HG03108 (cell line): Measurements from ENCODE around the gene NGEF.
"Not testable (repeated sequence)": the region's sequence is repeated elsewhere in the genome, so short reads cannot be mapped to it uniquely, and the experiment has no call there.

Experiments used
- ATAC-seq: cut with Tn5 transposase; IDR thresholded peaks from one replicate; pipeline ENCODE4 v1.9.1; 2021; ENCODE audit warnings: moderate library complexity; ENCODE audit not compliant: unreplicated experiment

The NGEF gene

DNA sequence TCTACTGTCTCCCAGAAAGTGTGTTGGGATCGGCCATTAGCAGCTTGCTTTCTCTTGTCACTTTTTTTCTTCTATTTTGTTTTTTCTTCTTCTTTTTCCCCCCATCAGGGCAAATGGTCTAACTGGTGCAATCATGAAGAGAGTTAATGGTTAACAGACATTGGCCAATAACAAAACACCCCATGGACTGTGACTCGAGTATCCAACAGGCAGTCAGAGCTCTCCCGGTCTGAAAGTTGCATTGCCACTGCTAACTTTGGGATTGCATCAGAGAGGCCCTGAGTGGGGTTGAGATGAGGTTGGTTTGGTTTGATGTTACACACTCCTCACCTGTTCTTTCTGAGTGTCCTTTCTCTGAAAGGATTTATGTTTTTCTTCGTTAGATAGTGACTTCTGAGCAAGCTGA, 155.9 kb downstream of the NGEF start:
- ATAC-seq: no peak

DNA sequence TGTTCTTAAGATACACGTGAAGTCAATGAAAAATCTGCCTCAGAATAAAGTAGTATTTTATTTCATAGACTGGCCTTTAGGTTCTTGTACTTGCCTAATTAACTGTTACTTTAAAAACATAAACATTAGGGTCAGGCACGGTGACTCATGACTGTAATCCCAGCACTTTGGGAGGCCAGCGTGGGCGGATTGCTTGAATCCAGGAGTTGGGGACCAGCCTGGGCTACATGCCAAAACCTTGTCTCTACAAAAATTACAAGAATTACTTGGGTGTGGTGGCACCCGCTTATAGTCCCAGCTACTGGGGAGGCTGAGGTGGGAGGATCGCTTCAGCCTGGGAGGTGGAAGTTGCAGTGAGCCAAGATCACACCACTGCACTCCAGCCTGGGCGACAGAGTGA, 159.0 kb downstream of the NGEF start:
- no peak for ATAC-seq

DNA sequence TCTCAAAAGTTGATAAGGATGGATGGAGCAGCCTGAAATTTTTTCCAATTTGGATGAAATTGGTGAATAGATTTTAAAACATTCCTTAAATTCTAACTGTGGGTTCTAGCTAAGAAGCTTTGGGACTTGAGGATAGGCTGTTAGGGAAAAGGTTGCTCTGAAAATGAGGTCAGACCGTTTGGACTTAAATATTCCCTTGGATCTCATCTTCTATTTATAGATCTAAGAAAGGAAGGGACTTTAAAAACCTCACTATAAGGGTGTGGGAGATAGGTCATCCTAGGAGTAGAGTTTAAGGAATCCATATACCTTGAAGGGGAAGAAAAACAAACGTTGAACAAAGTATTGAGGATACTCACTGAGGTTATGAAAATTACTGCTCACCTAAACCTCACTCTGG, 160.4 kb downstream of the NGEF start:
- no peak for ATAC-seq

- not testable (repeated sequence) for ATAC-seq
Observed at GRCh38 chr2:232852081-232852480, 161.0 kb downstream of the NGEF start.

GRCh38 chr2:232850039-232850438, 163.0 kb downstream of the NGEF start:
- ATAC-seq: no peak

DNA sequence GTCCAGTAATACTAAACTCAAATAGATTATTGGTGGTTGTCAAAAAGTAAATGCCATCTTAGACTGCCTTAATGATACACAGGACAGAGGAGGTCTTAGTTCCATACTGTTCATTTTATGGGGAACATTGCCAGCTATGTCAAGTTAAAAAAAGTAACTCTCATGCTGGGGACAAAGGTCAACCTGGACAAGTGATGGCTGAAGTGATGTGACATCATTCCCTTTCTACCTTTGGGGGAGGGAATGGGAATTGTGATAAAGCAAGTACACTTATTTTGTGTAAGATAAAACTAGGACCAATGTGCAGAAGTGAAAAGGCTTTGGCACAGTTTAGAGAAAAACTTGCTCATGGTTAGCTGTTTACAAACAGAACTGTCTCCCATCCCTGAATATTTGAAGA, 167.0 kb downstream of the NGEF start:
- no peak for ATAC-seq

GRCh38 chr2:232843834-232844233, 169.2 kb downstream of the NGEF start:
- ATAC-seq: no peak

DNA sequence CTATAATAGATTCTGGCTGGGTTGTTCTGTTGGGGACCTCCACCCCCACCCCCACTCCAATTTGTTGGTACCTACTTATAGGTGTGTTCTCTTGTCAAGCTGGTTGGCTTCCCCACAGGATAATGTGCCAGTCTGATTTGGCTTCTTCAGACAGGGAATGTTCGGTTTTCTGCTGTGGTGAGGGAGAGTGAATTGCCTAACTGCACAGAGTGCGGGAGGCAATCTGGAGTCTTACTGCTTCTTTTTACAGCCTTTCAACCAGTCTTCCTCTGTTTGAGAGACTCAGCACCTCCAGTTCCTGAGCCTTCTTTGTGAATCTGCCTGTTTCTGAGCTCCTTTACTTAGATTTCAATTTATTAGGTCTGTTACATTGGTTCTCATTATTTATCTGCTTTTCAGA, 170.4 kb downstream of the NGEF start:
- no peak for ATAC-seq

- ATAC-seq: no peak
Observed at GRCh38 chr2:232839411-232840079, 173.5 kb downstream of the NGEF start.

GRCh38 chr2:232838406-232838874, 174.6 kb downstream of the NGEF start:
- peak; percentile 89 for ATAC-seq

DNA sequence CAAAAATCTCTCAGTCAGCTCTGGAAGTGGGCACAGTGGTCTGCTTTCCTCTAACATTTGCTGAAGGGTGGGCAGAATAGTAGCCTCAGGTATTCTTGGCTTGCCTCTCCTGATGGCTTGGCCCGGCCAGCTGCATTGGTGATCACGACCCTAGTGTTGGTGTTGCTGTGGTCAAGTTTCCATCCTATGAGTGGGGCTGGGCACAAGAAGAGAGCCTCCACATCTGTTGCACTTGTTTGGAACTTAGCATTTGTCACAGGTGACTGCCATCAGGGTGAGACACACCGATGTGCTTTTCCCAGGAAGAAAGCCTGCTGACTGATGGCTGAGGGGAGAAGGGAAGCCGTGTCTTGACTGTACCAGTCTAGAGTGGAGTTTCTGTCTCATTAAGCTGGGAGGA, 176.1 kb downstream of the NGEF start:
- no peak for ATAC-seq

DNA sequence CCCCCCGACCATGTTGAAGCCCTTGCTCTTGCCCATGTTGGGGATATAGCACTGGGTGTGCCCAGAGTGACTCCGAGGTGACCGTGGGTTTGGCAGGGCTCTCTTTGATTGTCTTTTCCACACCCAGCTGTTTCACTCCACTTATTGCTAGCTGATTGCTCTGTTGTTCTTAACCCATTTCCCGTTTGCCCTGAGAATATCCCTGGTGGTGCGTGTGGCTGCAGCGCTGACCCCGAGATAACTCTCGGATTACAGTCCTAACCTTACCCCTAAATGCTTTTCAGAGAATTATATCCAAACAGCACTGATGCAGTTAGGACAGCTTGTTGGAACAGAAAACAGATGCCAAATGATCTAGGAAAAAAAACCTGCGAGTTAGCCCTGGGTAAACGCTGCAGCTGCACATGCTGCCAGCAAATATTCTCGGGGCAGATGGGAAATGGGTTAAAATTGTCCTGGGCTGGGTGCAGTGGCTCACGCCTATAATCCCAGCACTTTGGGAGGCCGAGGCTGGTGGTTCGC, 177.3 kb downstream of the NGEF start:
- no peak for ATAC-seq

DNA sequence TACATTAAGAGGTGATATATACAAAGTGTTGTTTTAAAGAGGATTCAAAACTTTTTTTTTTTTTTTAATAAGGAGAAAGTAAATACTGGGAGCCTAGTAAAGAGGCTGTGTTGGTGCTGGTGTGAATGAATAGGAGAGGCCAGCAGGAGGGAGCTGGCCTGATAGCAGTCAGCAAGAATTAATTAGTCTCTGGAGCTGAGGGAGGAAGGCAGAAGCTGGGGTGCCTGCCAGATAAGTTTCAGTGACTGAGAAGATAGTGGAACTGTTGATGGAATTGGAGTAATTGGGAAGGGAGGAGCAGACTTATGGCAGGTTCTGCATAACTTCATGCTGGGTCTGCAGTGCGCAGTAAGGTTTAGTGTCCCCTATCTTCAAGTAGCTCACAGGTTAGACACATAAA, 179.2 kb downstream of the NGEF start:
- no peak for ATAC-seq

DNA sequence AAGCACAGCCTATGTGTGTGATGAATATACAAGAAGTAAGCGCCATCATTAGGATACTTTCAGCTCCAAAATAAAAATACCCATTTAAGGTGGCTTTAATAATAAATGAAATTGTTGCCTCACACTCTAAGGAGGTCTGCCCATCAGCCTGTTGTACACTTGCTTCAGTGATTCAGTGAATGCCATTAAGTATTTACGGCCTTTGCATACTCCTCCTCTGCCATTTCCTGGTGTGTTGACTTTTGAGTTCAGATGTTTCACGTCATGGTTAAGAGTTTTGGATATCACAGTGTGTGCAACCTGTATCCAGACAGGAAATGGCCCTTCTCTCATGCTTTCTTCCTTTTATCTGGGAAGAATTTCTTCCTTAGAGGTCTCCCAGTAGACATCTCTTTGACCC, 181.6 kb downstream of the NGEF start:
- no peak for ATAC-seq

DNA sequence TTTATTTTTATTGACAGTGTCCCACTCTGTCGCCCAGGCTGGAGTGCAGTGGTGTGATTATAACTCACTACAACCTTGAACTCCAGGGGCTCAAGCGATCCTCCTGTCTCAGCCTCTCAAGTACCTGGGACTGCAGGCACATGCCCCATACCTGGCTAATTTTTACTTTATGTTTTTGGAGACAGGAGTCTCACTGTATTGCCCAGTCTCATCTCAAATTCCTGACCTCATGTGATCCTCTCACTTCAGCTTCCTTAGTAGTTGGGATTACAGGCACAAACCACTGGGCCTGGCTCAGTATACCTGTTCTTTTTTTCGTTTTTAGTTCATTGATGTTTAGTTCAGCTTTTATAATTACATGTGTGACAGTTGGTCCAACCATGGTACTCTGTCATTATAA, 183.1 kb downstream of the NGEF start:
- no peak for ATAC-seq
